ENCODE results near the gene CYGB.

Gene CYGB

GRCh38 chr17:76575570-76575969 lies 38.1 kb upstream of the CYGB start:
- no peak overlapping the region for H3K4me3 ChIP-seq (ENCODE audit: low read depth, low read length)
- no peak for TF ChIP-seq CTCF (IDR thresholded peaks at IDR 0.05; ENCODE audit: low read depth, low read length, missing control alignments)
- in situ Hi-C loops (cut with HindIII; ENCODE audit: low sequenced_read_pairs) = loop anchor here (10.0 kb wide), 1 partner anchor 69 kb away; the partner anchor contains the start of gene ST6GALNAC1
- no peak for DNase-seq (ENCODE audit: low read depth)

GRCh38 chr17:76574166-76574565 lies 36.7 kb upstream of the CYGB start:
- DNase-seq (ENCODE audit: low read depth) = no peak
- H3K4me3 ChIP-seq (ENCODE audit: low read depth, low read length) = no peak overlapping the region
- no peak for TF ChIP-seq CTCF (IDR thresholded peaks at IDR 0.05; ENCODE audit: low read depth, low read length, missing control alignments)
- in situ Hi-C loops (cut with HindIII; ENCODE audit: low sequenced_read_pairs) = loop anchor here (10.0 to 25.0 kb wide), 2 partner anchors 71 to 163 kb away; partner anchors contain the start of genes JMJD6, METTL23, MFSD11 and SRSF2

DNA sequence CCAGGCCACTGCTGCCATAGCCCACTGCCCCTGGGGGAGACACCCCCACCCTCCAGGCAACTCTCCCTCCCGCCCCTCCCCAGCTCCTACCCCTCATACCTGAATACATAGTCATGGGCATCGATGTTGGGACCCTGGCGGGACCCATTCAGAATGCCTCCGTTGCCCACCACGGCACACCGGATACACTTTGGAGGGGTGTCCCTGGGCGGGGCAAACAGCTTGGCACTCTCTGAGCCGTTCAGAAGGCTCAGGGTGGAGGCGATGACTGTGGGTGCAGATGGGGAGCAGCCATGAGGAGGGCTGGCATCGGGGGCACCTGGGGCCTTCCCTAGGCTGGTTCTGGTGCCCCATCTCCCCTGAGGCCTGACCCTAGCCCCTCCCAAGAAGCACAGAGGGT lies 35.6 kb upstream of the CYGB start:
- H3K4me3 ChIP-seq (ENCODE audit: low read depth, low read length) = no peak overlapping the region
- no peak for DNase-seq (ENCODE audit: low read depth)
- no peak for TF ChIP-seq CTCF (IDR thresholded peaks at IDR 0.05; ENCODE audit: low read depth, low read length, missing control alignments)
- in situ Hi-C loops (cut with HindIII; ENCODE audit: low sequenced_read_pairs) = loop anchor here (10.0 to 25.0 kb wide), 2 partner anchors 72 to 164 kb away; partner anchors contain the start of genes JMJD6, METTL23, MFSD11 and SRSF2

- in situ Hi-C loops (cut with HindIII; ENCODE audit: low sequenced_read_pairs) = loop anchor here (10.0 to 25.0 kb wide), 2 partner anchors 72 to 165 kb away; partner anchors contain the start of genes JMJD6, METTL23, MFSD11 and SRSF2
- no peak overlapping the region for H3K4me3 ChIP-seq (ENCODE audit: low read depth, low read length)
- no peak for DNase-seq (ENCODE audit: low read depth)
- no peak for TF ChIP-seq CTCF (IDR thresholded peaks at IDR 0.05; ENCODE audit: low read depth, low read length, missing control alignments)
Observed at GRCh38 chr17:76572201-76572910, 34.8 kb upstream of the CYGB start.

DNA sequence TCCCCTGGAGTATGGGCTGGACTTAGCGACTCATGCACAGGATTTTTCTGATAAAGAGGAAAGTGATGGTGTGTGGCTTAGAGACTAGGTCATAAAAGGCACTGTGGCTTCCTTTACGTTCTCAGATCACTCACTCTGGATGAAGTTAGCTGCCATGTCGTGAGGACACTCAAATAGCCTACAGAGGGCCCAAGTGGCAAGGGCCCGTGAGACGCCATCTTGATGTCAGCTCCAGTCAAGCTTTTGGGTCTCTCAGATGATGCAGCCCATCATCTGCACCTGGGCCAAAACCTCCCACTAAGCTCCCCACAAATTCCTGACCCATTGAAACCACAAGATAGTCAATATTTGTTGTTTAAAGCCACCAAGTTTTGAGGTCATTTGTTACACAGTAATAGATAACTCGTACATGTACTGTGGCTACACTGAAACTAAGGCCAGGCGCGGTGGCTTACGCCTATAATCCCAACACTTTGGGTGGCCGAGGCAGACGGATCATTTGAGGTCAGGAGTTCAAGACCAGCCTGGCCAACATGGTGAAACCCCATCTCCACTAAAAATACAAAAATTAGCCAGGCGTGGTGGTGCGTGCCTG lies 33.5 kb upstream of the CYGB start:
- no peak overlapping the region for H3K4me3 ChIP-seq (ENCODE audit: low read depth, low read length)
- DNase-seq (ENCODE audit: low read depth) = no peak
- no peak for TF ChIP-seq CTCF (IDR thresholded peaks at IDR 0.05; ENCODE audit: low read depth, low read length, missing control alignments)
- in situ Hi-C loops (cut with HindIII; ENCODE audit: low sequenced_read_pairs) = loop anchor here (10.0 to 25.0 kb wide), 2 partner anchors 74 to 166 kb away; partner anchors contain the start of genes JMJD6, METTL23, MFSD11 and SRSF2

GRCh38 chr17:76570457-76570856 lies 32.9 kb upstream of the CYGB start:
- in situ Hi-C loops (cut with HindIII; ENCODE audit: low sequenced_read_pairs) = loop anchor here (10.0 to 25.0 kb wide), 2 partner anchors 74 to 167 kb away; partner anchors contain the start of genes JMJD6, METTL23, MFSD11 and SRSF2

More at GRCh38 chr17:76570457-76570856, 32.9 kb upstream of the CYGB start:
- no peak overlapping the region for H3K4me3 ChIP-seq (ENCODE audit: low read depth, low read length)
- TF ChIP-seq CTCF (IDR thresholded peaks at IDR 0.05; ENCODE audit: low read depth, low read length, missing control alignments) = no peak
- DNase-seq (ENCODE audit: low read depth) = no peak
